Activated CD4-positive, CD25-positive, alpha-beta regulatory T cell (primary cell): Measurements from ENCODE around the gene NR6A1.

ENCODE experiments used
- DNase-seq, 4 experiments: peaks; one replicate each; lab custom pipeline; 2025; lab: John Stamatoyannopoulos, UW

NR6A1 gene

DNA sequence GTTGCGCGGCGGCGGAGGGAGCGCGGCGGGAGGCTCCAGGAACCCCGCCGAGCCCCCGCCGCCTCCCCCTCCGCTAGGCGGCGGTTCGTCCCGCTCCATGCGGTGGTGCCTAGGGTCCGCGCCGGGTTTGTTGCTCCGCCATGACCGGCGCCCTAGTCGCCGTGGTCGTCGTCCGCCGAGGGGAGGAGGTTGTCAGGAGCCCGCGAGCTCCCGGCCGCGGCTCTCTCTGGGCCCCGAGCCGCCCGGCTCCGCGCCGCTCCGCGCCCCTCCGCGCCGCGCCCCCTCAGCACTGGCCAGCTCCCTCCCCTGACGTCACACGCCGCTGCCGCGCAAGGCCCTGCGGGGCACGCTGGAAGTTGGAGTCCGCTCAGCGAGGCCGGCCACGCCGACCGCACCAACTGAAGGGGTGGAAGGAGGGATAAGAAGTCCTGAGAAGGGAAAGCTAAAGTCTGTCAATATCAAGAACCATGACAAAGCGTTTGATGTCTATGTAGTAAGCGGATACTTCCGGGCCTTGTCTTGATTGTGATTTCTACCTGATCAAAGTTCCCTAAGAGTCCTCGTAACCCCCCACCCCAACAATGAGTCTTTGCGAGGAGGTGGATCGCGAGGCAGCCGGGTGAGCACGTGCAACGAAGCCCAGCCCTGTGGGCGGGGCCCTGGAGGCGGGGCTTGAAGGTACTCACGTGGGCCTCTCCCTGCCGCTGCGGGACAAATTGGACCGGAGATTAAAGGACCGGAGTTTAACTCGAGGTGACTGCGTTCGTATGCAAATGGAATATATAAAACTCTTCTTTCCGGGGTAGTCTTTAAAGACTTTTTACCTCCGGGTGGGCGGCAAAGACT is at the start of gene NR6A1:
TSS of gene NR6A1 (minus strand) at position 291 of the 846 bp plus-strand sequence.
- peak; percentile 88 to 92 (median 89) for DNase-seq

DNA sequence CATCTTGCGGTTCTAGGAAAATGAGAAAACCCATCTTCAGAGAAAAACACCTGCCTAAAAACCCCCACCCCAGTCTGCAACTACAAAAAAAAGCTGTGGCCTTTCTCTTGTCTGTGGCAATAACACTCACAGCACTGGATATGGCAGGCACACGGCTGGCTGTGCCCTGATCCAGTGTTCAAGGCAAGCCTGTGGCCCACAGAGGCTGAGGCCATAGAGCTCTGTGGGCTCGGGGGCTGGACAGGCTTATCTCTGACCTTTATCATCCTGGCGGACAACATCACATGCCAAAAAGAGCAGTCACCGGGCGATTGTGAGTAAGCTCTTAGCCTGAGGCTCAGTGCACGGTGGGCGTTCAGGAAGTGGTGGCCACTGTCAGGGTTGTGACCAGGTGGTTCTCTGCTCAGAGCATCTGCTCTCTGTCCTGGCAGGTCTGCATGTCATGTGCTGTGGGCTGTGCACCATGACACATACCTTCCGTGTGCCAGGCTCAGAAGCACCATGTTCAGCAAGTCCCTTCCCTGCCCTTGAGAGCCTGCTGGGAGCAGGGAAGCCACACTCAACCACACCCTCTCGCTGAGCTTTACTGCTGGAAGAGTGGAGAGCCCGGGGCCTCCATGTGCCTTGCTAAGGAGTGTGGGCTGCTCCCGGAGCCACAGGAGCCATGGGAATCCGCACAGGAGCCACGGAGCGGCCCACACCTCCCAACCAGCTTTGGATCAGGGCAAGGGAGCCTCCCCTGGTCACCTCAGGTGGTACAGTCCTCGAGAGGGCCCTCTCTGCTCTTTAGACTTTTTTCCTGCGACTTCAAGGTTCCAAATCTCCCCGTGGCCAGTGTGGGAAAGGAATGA is 47.5 kb upstream of the NR6A1 start:
- no peak for DNase-seq

DNA sequence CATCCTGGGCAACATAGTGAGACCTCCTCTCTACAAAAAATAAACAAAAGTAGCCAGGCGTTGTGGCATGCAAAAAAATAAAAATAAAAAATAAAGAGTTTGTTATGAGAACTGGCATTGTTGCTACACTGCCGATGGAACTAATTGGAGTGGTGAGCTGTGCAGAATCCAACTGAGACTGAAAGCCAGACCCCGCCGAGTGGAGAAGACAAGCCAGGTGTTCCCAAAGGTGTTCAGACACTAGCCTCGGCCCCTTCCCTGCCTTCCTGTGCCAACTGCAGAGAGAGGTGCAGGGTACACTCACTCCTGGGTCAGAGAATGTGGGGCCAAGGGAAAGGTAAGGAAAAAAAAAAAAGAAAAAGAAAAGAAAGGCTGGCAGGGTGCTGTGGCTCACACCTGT is 44.5 kb upstream of the NR6A1 start:
- DNase-seq: no peak

DNA sequence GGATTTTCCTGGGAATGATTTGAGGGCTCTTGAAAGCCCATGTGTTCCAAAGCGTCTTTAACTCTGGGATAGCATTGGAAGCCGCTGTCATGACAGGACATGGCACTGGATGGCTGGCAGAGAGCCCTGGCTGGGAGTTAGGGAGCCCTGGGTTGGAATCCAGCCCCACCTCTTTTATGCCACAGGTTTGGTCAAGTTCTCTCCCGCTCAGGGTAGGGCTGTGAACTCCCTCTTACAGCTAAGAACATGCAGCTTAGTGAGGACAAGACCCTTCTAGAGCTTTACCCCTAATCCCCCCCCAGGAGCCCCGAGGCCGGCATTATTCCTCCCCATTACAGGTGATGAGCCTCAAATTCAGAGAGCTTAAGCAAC is 43.0 kb upstream of the NR6A1 start:
- DNase-seq: no peak

DNA sequence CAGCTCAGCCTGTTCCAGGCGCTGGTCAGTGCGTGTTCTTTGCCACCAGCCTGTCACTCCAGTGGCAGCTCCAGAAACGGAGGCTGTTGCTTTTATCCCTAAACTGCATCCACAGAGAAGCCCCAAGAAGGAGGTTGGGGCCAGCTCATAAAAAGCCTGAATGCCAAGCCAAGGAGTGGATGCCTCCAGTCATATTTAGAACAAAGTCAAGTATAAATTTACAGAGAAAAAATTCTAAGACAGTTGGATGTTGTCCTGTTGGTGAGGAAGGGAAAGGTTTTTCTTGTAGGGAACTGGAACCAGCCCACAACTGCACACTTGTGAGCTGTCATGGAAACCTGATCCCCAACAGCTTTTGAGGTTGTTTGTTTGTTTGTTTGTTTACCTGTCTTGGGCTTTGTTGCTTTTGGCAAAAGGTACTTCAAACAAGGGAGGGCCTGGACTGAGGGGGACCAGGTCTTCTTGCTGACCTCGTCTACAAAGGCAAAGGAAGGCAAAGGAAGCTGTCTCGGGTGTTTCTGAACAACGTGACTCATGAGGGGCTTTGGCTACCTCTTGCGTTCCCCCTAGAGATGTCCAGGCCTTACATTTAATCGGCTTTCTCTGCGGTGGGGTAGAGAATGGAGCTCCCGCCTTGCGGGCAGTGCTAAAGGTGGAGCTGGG is 42.5 kb upstream of the NR6A1 start:
- DNase-seq: no peak

DNA sequence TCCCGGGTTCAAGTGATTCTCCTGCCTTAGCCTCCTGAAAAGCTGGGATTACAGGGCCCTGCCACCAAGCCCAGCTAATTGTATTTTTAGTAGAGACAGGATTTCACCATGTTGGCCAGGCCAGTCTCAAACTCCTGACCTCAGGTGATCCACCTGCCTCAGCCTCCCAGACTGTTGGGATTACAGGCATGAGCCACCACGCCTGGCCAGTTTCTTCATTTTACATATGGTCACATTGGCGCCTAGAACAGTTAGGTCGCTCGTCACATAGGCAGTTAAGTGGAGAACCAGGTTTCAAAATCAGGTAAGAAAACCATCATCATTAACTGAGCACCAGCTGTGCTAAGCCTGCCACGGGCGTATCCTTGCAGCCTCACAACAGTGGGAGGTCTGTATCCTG is 41.9 kb upstream of the NR6A1 start:
- DNase-seq: no peak

DNA sequence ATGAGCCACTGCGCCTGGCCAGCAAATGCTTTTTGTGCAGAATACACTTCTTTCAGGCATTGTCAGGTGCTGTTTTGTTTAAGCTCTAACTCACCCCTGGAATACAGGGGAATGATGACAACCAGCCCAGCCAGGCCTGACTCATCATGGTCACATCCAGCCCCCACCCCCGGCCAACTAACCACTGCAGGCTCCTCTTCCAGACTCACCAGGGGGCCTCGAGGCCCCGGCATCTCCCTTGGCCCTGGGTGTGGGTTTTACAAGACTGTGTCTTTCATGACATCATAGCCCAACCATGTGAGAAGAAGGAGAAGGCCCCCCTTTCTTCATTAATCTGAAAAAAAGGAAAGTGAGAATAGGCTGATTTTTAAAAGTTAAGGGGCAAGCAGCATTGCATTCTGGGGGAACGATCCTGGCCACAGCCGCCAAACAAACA is 41.3 kb upstream of the NR6A1 start:
- DNase-seq: no peak

DNA sequence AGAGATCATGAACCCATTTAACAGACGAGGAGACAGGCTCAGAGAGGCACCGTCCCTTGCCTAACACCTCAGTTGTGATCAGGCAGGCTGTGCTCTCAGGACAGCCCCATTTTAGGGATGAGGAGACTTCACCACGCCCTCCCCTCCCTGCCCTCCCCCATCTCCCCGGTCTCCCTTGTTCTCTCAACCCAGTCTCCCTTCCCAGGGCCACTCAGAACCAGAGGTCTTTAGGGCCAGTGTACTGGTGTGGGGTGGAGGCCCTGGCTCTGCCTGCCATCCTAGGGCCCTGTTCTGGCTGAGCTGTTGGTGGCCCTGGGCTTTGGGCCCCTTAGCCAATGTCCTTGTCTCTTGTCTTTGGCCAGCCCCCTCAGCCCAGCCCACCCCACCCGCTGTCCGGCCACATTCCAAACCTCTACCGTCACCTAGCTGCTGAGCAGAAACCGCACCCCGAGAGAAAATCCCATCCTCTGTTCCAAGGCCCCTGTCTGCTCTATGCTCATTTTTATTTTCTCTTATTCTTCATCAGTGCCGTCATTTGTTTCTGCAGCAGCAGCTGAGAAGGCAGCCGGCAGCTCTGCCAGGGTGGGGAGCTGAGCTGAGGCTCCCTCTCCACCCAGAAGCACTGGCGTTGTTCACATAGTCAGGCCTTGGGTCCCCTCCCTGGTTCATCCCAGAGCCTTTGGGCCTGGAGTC is 39.7 kb upstream of the NR6A1 start:
- DNase-seq: no peak

DNA sequence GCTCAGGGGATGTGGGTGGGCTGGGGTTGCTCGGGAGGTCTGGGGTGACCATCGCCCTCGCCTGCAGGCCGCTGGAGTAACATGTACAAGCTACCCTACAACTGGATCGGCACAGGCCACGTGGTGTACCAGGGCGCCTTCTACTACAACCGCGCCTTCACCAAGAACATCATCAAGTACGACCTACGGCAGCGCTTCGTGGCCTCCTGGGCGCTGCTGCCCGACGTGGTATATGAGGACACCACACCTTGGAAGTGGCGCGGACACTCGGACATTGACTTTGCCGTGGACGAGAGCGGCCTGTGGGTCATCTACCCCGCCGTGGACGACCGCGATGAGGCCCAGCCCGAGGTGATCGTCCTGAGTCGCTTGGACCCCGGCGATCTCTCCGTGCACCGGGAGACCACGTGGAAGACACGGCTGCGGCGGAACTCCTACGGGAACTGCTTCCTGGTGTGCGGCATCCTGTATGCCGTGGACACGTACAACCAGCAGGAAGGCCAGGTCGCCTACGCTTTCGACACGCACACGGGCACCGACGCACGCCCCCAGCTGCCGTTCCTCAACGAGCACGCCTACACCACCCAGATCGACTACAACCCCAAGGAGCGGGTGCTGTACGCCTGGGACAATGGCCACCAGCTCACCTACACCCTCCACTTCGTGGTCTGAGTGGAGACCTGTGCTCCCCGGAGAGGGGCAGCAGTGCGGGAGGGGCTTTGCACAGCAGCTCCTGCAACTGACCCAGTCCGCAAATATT is 38.8 kb upstream of the NR6A1 start:
- DNase-seq: no peak

DNA sequence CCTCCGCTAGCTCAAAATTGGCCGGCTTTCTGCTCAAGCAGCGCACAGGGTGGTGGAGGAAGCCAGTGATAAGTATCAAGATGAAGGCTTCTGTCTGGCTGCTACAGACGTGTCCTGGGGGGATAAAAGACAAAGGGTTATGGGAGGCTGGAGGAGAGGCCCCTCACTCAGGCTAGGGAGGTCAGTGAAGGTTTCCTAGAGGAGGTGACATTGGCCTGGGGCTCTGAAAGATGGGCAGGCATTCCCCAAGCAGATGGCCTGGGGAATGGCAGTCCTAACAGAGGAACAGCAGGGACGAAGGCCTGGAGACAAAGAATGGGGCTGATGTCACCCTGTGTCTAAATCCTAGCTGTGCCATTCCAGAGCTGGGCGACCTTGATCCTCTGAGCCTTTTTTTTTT is 38.1 kb upstream of the NR6A1 start:
- DNase-seq: no peak

DNA sequence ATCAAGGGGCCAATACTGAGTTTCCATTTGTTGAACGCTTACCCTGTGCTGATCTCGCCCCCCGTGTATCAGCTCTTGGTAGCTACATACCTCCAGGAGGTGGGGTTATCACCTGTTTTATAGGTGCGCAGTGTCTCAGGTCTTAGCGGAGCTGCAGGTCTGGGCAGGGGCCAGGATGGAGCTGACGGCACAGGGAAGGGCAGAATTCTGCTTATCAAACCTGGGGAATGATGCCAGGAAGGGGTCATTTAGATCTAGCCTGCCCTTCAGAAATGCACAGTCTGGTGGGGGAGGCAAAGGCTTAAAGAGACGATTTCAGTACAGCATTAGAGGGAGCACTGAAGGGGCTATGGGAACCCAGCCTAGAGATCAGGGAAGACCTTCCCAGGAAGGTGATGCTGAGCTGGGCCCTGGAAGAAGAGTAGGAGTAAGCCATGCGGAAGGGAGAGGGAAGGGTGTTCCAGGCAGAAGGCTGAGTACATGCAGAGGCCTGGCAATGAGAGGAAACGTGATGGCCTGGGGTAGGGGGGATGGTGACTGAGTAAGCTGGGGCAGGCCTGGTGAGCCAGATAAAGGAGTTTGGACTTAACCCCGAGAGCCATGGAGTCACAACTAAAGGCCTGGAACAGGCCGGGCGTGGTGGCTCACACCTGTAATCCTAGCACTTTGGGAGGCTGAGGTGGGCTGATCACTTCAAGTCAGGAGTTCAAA is 37.3 kb upstream of the NR6A1 start:
- DNase-seq: no peak

DNA sequence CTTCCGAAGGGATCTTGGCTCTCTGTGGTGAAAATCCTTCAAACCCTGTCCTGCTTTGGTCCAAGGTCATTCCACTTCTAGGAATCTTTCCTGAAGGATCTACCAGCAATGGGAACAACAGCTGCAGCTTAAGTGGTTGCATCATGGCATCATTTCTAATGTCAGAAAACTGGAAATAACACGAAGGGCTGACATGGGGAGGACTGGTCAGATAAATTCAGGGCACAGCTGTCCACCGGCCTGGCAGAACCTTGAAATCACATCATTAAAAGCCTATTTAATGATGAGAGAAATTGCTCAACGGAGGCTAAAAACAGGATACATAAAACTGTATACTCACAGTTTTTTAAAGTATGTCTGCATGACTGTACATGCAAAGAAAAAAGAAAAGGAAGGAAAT is 34.1 kb upstream of the NR6A1 start:
- no peak for DNase-seq

DNA sequence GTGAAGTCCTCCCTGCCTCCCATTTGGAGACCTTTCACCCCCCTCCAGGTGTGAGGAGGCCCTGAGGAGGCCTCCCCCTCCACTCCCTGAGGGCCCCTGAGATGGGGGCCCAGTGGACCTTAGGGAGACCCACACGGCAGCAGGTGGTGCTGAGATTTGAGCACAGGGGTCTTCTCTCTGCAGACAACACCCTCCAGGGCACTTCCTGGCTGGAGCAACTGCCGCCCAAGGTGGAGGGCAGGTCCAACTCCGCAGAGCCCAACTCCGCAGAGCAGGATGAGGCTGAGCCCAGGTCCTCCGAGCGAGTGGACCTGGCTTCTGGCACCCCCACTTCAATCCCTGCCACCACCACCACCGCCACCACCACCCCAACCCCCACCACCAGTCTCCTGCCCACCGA is 32.8 kb upstream of the NR6A1 start:
- DNase-seq: no peak

DNA sequence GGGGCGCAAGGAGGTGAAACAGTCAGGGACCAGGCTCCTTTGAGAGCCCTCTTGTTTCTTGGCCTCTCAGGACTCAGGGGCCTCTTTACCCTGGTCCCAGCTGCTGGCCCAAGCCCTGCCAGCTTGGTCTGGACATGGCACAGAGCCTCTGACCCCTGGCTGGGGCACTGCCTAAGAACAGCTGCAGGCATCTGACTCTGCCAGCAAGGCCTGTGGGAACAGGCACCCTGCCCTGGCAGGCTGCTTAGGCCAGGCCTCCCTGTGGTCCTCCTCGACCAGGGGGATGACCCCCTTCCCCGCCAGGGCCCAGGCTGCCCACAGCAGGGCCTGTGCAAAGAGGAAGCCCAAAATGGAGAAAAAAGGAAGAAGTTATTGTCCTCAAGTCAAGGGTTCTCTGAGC is 31.3 kb upstream of the NR6A1 start:
- no peak for DNase-seq

DNA sequence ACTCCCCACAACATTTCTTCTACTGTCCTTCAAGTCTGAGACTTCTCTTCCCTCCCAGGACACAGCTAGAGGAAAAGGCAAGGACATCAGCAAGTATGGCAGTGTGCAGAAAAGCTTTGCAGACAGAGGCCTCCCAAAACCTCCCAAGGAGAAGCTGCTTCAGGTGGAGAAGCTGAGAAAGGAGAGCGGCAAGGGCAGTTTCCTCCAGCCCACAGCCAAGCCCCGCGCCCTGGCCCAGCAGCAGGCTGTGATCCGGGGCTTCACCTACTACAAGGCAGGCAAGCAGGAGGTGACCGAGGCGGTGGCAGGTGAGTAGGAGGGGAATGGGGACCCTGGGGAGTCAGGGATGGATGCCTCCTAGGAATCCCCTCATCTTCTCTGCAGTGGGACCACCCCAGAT is 30.2 kb upstream of the NR6A1 start:
- no peak for DNase-seq

DNA sequence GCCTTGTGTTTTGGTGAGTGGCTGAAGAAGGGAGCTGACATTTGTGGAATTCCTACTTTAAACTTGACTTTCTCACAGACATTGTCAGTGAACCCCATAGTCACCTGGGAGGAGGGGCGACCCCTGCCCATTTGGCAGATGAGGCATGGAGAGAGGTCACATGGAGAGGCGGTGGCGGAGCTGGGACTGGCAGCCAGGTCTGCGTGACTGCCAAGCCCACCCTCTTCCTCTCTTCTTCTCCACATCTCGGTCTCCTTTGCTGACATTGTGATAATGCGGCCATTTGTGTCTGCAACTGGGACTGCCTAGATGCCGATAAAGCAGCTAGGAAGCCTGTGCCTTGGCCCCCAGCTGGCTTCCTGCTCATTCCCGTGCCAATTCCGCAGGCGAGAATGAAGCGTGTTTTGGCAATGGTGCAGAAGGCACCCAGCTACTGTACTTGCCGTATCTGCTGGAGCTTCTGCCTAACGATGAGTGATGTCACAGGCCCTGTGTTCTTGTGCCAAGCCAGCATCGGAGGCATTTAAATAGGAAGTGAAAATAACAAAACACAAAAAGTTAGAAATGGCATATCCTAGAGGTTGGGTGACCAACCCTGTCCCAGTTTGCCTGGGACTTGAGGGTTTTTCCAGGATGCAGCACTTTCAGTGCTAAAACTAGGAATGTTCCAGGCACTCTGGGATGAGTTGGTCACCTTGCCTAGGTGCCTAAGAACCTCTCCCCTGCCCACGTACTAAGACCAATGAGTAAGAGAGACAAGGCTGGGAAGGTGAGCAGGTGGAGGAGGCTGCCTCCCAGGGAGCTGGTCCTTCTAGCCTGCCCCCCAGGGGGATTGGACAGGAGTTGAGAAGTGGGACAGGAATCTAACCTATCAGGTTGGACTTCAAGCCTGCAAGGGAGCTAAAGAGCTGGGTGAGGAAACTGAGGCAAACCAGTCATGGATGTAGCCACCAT is 29.5 kb upstream of the NR6A1 start:
- DNase-seq: no peak

DNA sequence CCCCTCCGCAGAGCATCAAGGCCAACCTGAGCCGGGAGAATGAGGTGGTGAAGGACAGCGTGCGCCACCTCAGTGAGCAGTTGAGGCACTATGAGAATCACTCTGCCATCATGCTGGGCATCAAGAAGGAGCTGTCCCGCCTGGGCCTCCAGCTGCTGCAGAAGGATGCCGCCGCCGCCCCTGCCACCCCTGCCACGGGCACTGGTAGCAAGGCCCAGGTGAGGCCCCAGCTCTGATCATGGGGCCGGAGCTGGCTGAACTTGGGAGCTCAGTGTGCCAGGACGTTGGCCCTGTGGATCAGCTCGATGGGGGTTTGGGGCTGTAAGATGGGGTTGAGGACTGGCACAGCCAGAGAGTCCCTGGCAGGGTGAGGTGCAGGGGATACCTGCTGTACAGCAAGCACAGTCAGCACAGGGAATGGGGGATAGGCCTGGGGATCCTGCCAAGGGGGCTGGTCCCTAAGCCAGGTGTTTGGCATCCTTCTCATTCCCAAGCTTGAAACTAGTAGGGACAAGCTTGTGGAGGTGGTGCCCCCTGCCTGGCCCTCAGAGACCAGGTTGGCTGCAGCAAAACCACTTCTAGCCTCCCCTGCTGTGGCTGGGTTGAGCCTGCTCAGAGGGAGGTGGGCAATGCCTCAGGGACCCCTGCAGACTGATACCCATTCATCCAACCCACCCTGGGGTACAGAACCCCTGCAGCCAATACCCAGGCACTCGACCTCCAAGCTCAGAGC is 28.3 kb upstream of the NR6A1 start:
- no peak for DNase-seq

DNA sequence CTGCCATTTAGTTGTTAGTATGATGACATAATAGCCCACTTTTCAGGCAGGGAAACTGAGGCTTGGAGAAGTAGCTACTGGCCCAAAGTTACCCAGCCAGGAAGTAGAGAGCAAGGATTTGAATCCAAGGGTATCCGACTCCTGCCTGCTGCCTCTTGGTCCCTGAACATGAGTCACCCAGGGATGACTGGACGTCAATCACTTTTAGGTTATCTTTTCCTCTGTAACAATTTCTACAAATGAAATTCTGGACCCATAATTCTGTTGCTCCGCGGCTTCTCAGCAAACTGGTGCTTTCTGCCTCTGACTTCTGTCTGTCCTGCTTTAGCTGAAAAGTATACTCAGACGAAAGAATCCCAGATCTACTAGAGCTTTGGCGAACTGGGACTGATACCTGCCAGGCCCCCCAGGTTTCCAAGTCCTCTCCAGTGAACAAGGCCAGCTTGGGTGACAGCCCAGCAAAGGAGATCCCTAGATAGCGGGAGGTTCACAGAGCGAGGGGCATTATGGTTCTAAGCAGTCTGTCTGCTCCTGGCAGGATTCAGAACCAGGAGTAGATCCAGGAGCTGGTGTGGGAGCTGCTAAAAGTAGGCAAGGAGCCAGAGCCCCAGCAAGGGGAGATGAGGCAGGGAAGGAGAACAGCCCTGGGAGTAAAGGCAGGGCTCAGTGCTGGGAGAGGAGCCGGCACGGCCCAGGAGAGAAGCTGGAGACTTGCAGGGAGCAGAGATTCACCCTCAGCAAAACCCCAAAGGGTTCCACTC is 26.4 kb upstream of the NR6A1 start:
- DNase-seq: no peak
